ENCODE results near the gene KCNJ16.

DNA sequence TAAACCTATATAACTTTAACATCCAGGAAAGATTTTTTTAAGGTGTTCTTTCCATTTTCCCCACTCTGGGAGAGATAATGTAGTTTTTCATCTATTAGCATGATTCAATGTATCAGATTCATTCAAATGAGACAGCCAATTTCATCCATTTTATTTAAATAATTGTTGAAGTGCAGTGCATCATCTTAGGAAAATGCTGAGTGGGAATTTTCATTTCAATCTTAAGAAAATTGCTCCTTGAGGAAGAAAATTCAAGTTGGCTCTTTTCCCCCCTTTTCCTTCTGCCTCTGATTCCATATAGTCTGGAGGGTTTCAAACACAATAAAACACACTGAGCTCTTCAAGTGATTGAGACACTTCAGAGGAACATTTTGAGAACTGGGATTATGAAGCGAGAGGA, 3.4 kb upstream of the KCNJ16 start:
- TF ChIP-seq, protein P1, sequence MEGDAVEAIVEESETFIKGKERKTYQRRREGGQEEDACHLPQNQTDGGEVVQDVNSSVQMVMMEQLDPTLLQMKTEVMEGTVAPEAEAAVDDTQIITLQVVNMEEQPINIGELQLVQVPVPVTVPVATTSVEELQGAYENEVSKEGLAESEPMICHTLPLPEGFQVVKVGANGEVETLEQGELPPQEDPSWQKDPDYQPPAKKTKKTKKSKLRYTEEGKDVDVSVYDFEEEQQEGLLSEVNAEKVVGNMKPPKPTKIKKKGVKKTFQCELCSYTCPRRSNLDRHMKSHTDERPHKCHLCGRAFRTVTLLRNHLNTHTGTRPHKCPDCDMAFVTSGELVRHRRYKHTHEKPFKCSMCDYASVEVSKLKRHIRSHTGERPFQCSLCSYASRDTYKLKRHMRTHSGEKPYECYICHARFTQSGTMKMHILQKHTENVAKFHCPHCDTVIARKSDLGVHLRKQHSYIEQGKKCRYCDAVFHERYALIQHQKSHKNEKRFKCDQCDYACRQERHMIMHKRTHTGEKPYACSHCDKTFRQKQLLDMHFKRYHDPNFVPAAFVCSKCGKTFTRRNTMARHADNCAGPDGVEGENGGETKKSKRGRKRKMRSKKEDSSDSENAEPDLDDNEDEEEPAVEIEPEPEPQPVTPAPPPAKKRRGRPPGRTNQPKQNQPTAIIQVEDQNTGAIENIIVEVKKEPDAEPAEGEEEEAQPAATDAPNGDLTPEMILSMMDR (conservative IDR thresholded peaks at IDR 0.05 in 1 of 2, IDR thresholded peaks at IDR 0.05 in 1 of 2; ENCODE audit: low read depth in 1 of 2, low read length in 2 of 2): no peak
- no peak for TF ChIP-seq EZH2 (IDR thresholded peaks at IDR 0.05; ENCODE audit: low read length, missing control alignments)
